Activated T-helper 1 cell treated with anti-CD3 and anti-CD28 coated beads, Interleukin-12 subunit alpha, Interleukin-12 subunit beta, Interleukin-2, Interleukin-4 antibody, amounts not matched to agents 30 ng/mL and 10 ng/mL and 1 ng/mL, durations not matched to agents 14 hours and 24 hours and 36 hours (primary cell): ENCODE results near the gene ZNF506. TPM values are rescaled to one million over a fixed set of nuclear protein-coding genes. Genes with fewer than 3 reads are reported as not detected.
"Not testable (repeated sequence)": the region's sequence is repeated elsewhere in the genome, so short reads cannot be mapped to it uniquely, and the experiment has no call there.

Source experiments
- DNase-seq: peaks from one replicate; pipeline ENCODE4 v3.0.0; 2021; ENCODE audit warnings: low spot score
- H3K27ac Mint-ChIP-seq: one replicate; pipeline ENCODE4 v1.8.0; 2021; ENCODE audit warnings: mild to moderate bottlenecking, mixed read lengths
- H3K27me3 Mint-ChIP-seq: one replicate; pipeline ENCODE4 v1.8.0; 2022; ENCODE audit warnings: mild to moderate bottlenecking, moderate library complexity, mixed read lengths; ENCODE audit not compliant: insufficient read depth
- H3K36me3 Mint-ChIP-seq: one replicate; pipeline ENCODE4 v1.8.0; 2021; ENCODE audit warnings: low read depth, mixed read lengths
- H3K4me1 Mint-ChIP-seq: one replicate; pipeline ENCODE4 v1.8.0; 2021; ENCODE audit warnings: low read depth, mixed read lengths
- H3K4me3 Mint-ChIP-seq: one replicate; pipeline ENCODE4 v1.8.0; 2021; ENCODE audit warnings: mild to moderate bottlenecking, moderate library complexity, mixed read lengths
- H3K9me3 Mint-ChIP-seq: one replicate; pipeline ENCODE4 v1.8.0; 2021; ENCODE audit warnings: mixed read lengths
- intact Hi-C: fragments of 100-400 bp; cut with micrococcal nuclease; formaldehyde crosslinking; loops from one replicate; pipeline ENCODE4 v1.15.1; 2024
- total RNA-seq: library from RNA; stranded (reverse); gene quantifications from 2 replicates; pipeline ENCODE4 v1.2.3, GENCODE V29; 2022

Gene ZNF506
- 13.5 and 15.7 TPM in 2 replicates for total RNA-seq

- DNase-seq = peak; percentile 88
- peaks cover 51% of the 10 kb centered on the region for H3K9me3 Mint-ChIP-seq
- intact Hi-C loops = loop anchor here (1.0 to 2.0 kb wide), 6 partner anchors 44 to 223 kb away; partner anchors contain the start of genes ZNF101, ZNF14, ZNF253 and ZNF93
- H3K27ac Mint-ChIP-seq = peak within 1 kb of the TSS; percentile 97
- peaks cover 10% of the 10 kb centered on the region for H3K4me1 Mint-ChIP-seq
- H3K4me3 Mint-ChIP-seq = peak within 1 kb of the TSS; percentile 98
- H3K27me3 Mint-ChIP-seq = no peaks in the 10 kb centered on the region
- peaks cover 38% of the 10 kb centered on the region for H3K36me3 Mint-ChIP-seq
Measured at GRCh38 chr19:19821366-19821951, at the start of gene ZNF506. Gene ZNF506, minus strand, starts transcription at chr19:19821750. Its CDS starts 147 bp downstream, at chr19:19821603.

GRCh38 chr19:19870086-19870485 is 48.5 kb upstream of the ZNF506 start:
- H3K4me1 Mint-ChIP-seq = peaks cover 28% of the 10 kb centered on the region
- H3K4me3 Mint-ChIP-seq, H3K27ac Mint-ChIP-seq, intact Hi-C loops, DNase-seq, H3K27me3 Mint-ChIP-seq: not testable (repeated sequence)
- peaks cover 34% of the 10 kb centered on the region for H3K9me3 Mint-ChIP-seq
- H3K36me3 Mint-ChIP-seq = peaks cover 59% of the 10 kb centered on the region

GRCh38 chr19:19866611-19867248 is 45.2 kb upstream of the ZNF506 start:
- intact Hi-C loops = loop anchor here (1.0 to 5.0 kb wide), 3 partner anchors 90 to 334 kb away; partner anchors contain the start of gene ZNF14
- H3K36me3 Mint-ChIP-seq = peaks cover 45% of the 10 kb centered on the region
- H3K4me1 Mint-ChIP-seq = peaks cover 22% of the 10 kb centered on the region
- H3K27me3 Mint-ChIP-seq = no peaks in the 10 kb centered on the region
- H3K4me3 Mint-ChIP-seq = peak overlapping the region; percentile 98
- DNase-seq = peak; percentile 53
- H3K9me3 Mint-ChIP-seq = peaks cover 37% of the 10 kb centered on the region
- H3K27ac Mint-ChIP-seq = peak overlapping the region; percentile 99

GRCh38 chr19:19865750-19866610 is 44.4 kb upstream of the ZNF506 start, which contains the start of gene ZNF253:
Gene ZNF253, plus strand, starts transcription at chr19:19865882. Its CDS starts 115 bp downstream, at chr19:19865997.
- peak; percentile 91 for DNase-seq
- H3K27ac Mint-ChIP-seq = peak within 1 kb of the TSS; percentile 99
- peaks cover 18% of the 10 kb centered on the region for H3K4me1 Mint-ChIP-seq
- intact Hi-C loops = loop anchor here (1.0 to 5.0 kb wide), 6 partner anchors 34 to 334 kb away; partner anchors contain the start of genes ZNF101, ZNF14, ZNF506 and ZNF93
- H3K36me3 Mint-ChIP-seq = peaks cover 39% of the 10 kb centered on the region
- H3K27me3 Mint-ChIP-seq = no peaks in the 10 kb centered on the region
- peak within 1 kb of the TSS; percentile 98 for H3K4me3 Mint-ChIP-seq
- peaks cover 36% of the 10 kb centered on the region for H3K9me3 Mint-ChIP-seq

GRCh38 chr19:19860756-19861390 is 39.3 kb upstream of the ZNF506 start:
- Mint-ChIP-seq H3K4me3 (peak overlapping the region; percentile 67), H3K27ac (no peak overlapping the region), H3K27me3 (no peaks in the 10 kb centered on the region), H3K36me3 (peaks cover 14% of the 10 kb centered on the region), H3K9me3 (peaks cover 54% of the 10 kb centered on the region), H3K4me1 (no peaks in the 10 kb centered on the region)
- intact Hi-C loops = no loop called here
- DNase-seq = no peak

GRCh38 chr19:19858751-19859150 is 37.2 kb upstream of the ZNF506 start:
- Mint-ChIP-seq H3K27me3 (no peaks in the 10 kb centered on the region), H3K4me3 (no peak overlapping the region), H3K9me3 (peaks cover 68% of the 10 kb centered on the region), H3K36me3 (peaks cover 14% of the 10 kb centered on the region), H3K4me1 (no peaks in the 10 kb centered on the region), H3K27ac (no peak overlapping the region)
- DNase-seq = no peak
- intact Hi-C loops = no loop called here

GRCh38 chr19:19851740-19852139 is 30.2 kb upstream of the ZNF506 start:
- DNase-seq, H3K4me1 Mint-ChIP-seq, intact Hi-C loops, H3K36me3 Mint-ChIP-seq, H3K27me3 Mint-ChIP-seq, H3K27ac Mint-ChIP-seq, H3K4me3 Mint-ChIP-seq: not testable (repeated sequence)
- H3K9me3 Mint-ChIP-seq = peaks cover 49% of the 10 kb centered on the region

- Mint-ChIP-seq H3K4me1 (no peaks in the 10 kb centered on the region), H3K27me3 (no peaks in the 10 kb centered on the region), H3K9me3 (peaks cover 45% of the 10 kb centered on the region), H3K27ac (no peak overlapping the region), H3K36me3 (no peaks in the 10 kb centered on the region), H3K4me3 (no peak overlapping the region)
- intact Hi-C loops = no loop called here
- DNase-seq = no peak
Measured at GRCh38 chr19:19849056-19849455, 27.5 kb upstream of the ZNF506 start.

- Mint-ChIP-seq H3K36me3 (peaks cover 1% of the 10 kb centered on the region), H3K27ac (no peak overlapping the region), H3K9me3 (peaks cover 48% of the 10 kb centered on the region), H3K4me1 (no peaks in the 10 kb centered on the region), H3K4me3 (no peak overlapping the region), H3K27me3 (no peaks in the 10 kb centered on the region)
- intact Hi-C loops = no loop called here
- DNase-seq = no peak
Measured at GRCh38 chr19:19847781-19848180, 26.2 kb upstream of the ZNF506 start.

GRCh38 chr19:19835560-19836038 is 14.0 kb upstream of the ZNF506 start:
- DNase-seq = no peak
- intact Hi-C loops = no loop called here
- Mint-ChIP-seq H3K36me3 (peaks cover 3% of the 10 kb centered on the region), H3K4me1 (no peaks in the 10 kb centered on the region), H3K9me3 (peaks cover 52% of the 10 kb centered on the region), H3K27ac (no peak overlapping the region), H3K4me3 (no peak overlapping the region), H3K27me3 (no peaks in the 10 kb centered on the region)

- intact Hi-C loops = no loop called here
- H3K27ac Mint-ChIP-seq = no peak overlapping the region
- DNase-seq = no peak
- no peak overlapping the region for H3K4me3 Mint-ChIP-seq
- peaks cover 71% of the 10 kb centered on the region for H3K9me3 Mint-ChIP-seq
- H3K4me1 Mint-ChIP-seq = no peaks in the 10 kb centered on the region
- peaks cover 4% of the 10 kb centered on the region for H3K36me3 Mint-ChIP-seq
- no peaks in the 10 kb centered on the region for H3K27me3 Mint-ChIP-seq
Measured at GRCh38 chr19:19826875-19827274, 5.3 kb upstream of the ZNF506 start.

- Mint-ChIP-seq H3K4me1 (no peaks in the 10 kb centered on the region), H3K4me3 (no peak overlapping the region), H3K27me3 (no peaks in the 10 kb centered on the region), H3K36me3 (peaks cover 24% of the 10 kb centered on the region), H3K9me3 (peaks cover 62% of the 10 kb centered on the region), H3K27ac (no peak overlapping the region)
- intact Hi-C loops = no loop called here
- DNase-seq = no peak
Measured at GRCh38 chr19:19823916-19824315, 2.4 kb upstream of the ZNF506 start.
